Measurements from ENCODE around the gene SCLY.

Gene SCLY

GRCh38 chr2:238105506-238106338, 44.9 kb downstream of the SCLY start:
- peaks cover 37% of the 10 kb centered on the region for H3K4me1 Mint-ChIP-seq
- DNase-seq: no peak
- peaks cover 4% of the 10 kb centered on the region for H3K27me3 Mint-ChIP-seq (ENCODE audit: low read depth, poor library complexity)
- H3K27ac Mint-ChIP-seq: no peak overlapping the region
- TF ChIP-seq CTCF (IDR thresholded peaks at IDR 0.05): no peak
- no peaks in the 10 kb centered on the region for H3K9me3 Mint-ChIP-seq
- H3K36me3 Mint-ChIP-seq (ENCODE audit: low read depth): no peaks in the 10 kb centered on the region
- no peak overlapping the region for H3K4me3 Mint-ChIP-seq

GRCh38 chr2:238106339-238106697, 45.5 kb downstream of the SCLY start:
- DNase-seq: no peak
- Mint-ChIP-seq H3K9me3 (peaks cover under 1% of the 10 kb centered on the region), H3K4me1 (peaks cover 32% of the 10 kb centered on the region), H3K27me3 (ENCODE audit: low read depth, poor library complexity) (peaks cover 6% of the 10 kb centered on the region), H3K36me3 (ENCODE audit: low read depth) (no peaks in the 10 kb centered on the region), H3K4me3 (no peak overlapping the region), H3K27ac (no peak overlapping the region)
- TF ChIP-seq CTCF (IDR thresholded peaks at IDR 0.05): no peak

- DNase-seq: no peak
- TF ChIP-seq CTCF (IDR thresholded peaks at IDR 0.05): no peak
- peaks cover 8% of the 10 kb centered on the region for H3K27me3 Mint-ChIP-seq (ENCODE audit: low read depth, poor library complexity)
- peaks cover 32% of the 10 kb centered on the region for H3K4me1 Mint-ChIP-seq
- H3K9me3 Mint-ChIP-seq: peaks cover 7% of the 10 kb centered on the region
- no peak overlapping the region for H3K4me3 Mint-ChIP-seq
- H3K36me3 Mint-ChIP-seq (ENCODE audit: low read depth): peaks cover 2% of the 10 kb centered on the region
- no peak overlapping the region for H3K27ac Mint-ChIP-seq
Observed at GRCh38 chr2:238106698-238107524, 46.1 kb downstream of the SCLY start.

GRCh38 chr2:238107525-238108422, 47.0 kb downstream of the SCLY start:
- no peak overlapping the region for H3K4me3 Mint-ChIP-seq
- peaks cover 5% of the 10 kb centered on the region for H3K27me3 Mint-ChIP-seq (ENCODE audit: low read depth, poor library complexity)
- no peak overlapping the region for H3K27ac Mint-ChIP-seq
- no peak for TF ChIP-seq CTCF (IDR thresholded peaks at IDR 0.05)
- H3K36me3 Mint-ChIP-seq (ENCODE audit: low read depth): peaks cover 10% of the 10 kb centered on the region
- H3K4me1 Mint-ChIP-seq: peaks cover 27% of the 10 kb centered on the region
- DNase-seq: no peak
- H3K9me3 Mint-ChIP-seq: peaks cover 15% of the 10 kb centered on the region

GRCh38 chr2:238108423-238109183, 47.8 kb downstream of the SCLY start:
- Mint-ChIP-seq H3K27me3 (ENCODE audit: low read depth, poor library complexity) (peaks cover 4% of the 10 kb centered on the region), H3K4me3 (no peak overlapping the region), H3K4me1 (peaks cover 25% of the 10 kb centered on the region), H3K9me3 (peaks cover 23% of the 10 kb centered on the region), H3K27ac (no peak overlapping the region), H3K36me3 (ENCODE audit: low read depth) (peaks cover 17% of the 10 kb centered on the region)
- DNase-seq: peak; percentile 56
- no peak for TF ChIP-seq CTCF (IDR thresholded peaks at IDR 0.05)

Measured in nephron progenitor cell (in vitro differentiated cells).